ENCODE measurements around the gene FGGY.
A peak's percentile ranks its signal among the peaks of the same experiment; 100 is the strongest.

Gene FGGY

GRCh38 chr1:59752556-59753414, 455.9 kb downstream of the FGGY start:
- no peaks in the 10 kb centered on the region for H3K27me3 Mint-ChIP-seq
- no peaks in the 10 kb centered on the region for H3K9me3 Mint-ChIP-seq (ENCODE audit: low read depth)
- no peak overlapping the region for H3K4me3 Mint-ChIP-seq
- no peak overlapping the region for H3K27ac Mint-ChIP-seq
- H3K36me3 Mint-ChIP-seq, result no peaks in the 10 kb centered on the region
- no peaks in the 10 kb centered on the region for H3K4me1 Mint-ChIP-seq (ENCODE audit: low read depth)

GRCh38 chr1:59755069-59755685, 458.3 kb downstream of the FGGY start:
- no peak overlapping the region for H3K4me3 Mint-ChIP-seq
- no peak overlapping the region for H3K27ac Mint-ChIP-seq
- no peaks in the 10 kb centered on the region for H3K9me3 Mint-ChIP-seq (ENCODE audit: low read depth)
- H3K27me3 Mint-ChIP-seq, result no peaks in the 10 kb centered on the region
- H3K4me1 Mint-ChIP-seq (ENCODE audit: low read depth), result peaks cover 2% of the 10 kb centered on the region
- H3K36me3 Mint-ChIP-seq, result no peaks in the 10 kb centered on the region

- Mint-ChIP-seq H3K4me3 (no peak overlapping the region), H3K9me3 (ENCODE audit: low read depth) (no peaks in the 10 kb centered on the region), H3K36me3 (no peaks in the 10 kb centered on the region), H3K27me3 (no peaks in the 10 kb centered on the region), H3K4me1 (ENCODE audit: low read depth) (peaks cover 2% of the 10 kb centered on the region), H3K27ac (no peak overlapping the region)
These were observed 460.4 kb downstream of the FGGY start for GRCh38 chr1:59757197-59757747.

GRCh38 chr1:59759156-59759925, 462.4 kb downstream of the FGGY start:
- no peak overlapping the region for H3K27ac Mint-ChIP-seq
- H3K27me3 Mint-ChIP-seq, result no peaks in the 10 kb centered on the region
- H3K36me3 Mint-ChIP-seq, result no peaks in the 10 kb centered on the region

GRCh38 chr1:59761443-59761842, 464.5 kb downstream of the FGGY start:
- peaks cover 2% of the 10 kb centered on the region for H3K4me1 Mint-ChIP-seq (ENCODE audit: low read depth)
- no peaks in the 10 kb centered on the region for H3K9me3 Mint-ChIP-seq (ENCODE audit: low read depth)
- H3K27me3 Mint-ChIP-seq, result no peaks in the 10 kb centered on the region
- H3K36me3 Mint-ChIP-seq, result no peaks in the 10 kb centered on the region
- no peak overlapping the region for H3K4me3 Mint-ChIP-seq
- no peak overlapping the region for H3K27ac Mint-ChIP-seq

More at GRCh38 chr1:59759156-59759925, 462.4 kb downstream of the FGGY start:
- peaks cover 2% of the 10 kb centered on the region for H3K4me1 Mint-ChIP-seq (ENCODE audit: low read depth)
- peak overlapping the region; percentile 40 for H3K4me3 Mint-ChIP-seq
- H3K9me3 Mint-ChIP-seq (ENCODE audit: low read depth), result no peaks in the 10 kb centered on the region

- Mint-ChIP-seq H3K27ac (no peak overlapping the region), H3K4me1 (ENCODE audit: low read depth) (peaks cover 2% of the 10 kb centered on the region), H3K9me3 (ENCODE audit: low read depth) (no peaks in the 10 kb centered on the region), H3K27me3 (no peaks in the 10 kb centered on the region), H3K4me3 (no peak overlapping the region), H3K36me3 (no peaks in the 10 kb centered on the region)
These were observed 466.5 kb downstream of the FGGY start for GRCh38 chr1:59763418-59763817.

- Mint-ChIP-seq H3K9me3 (ENCODE audit: low read depth) (no peaks in the 10 kb centered on the region), H3K36me3 (no peaks in the 10 kb centered on the region), H3K4me3 (no peak overlapping the region), H3K27ac (no peak overlapping the region), H3K27me3 (no peaks in the 10 kb centered on the region), H3K4me1 (ENCODE audit: low read depth) (no peaks in the 10 kb centered on the region)
These were observed 468.3 kb downstream of the FGGY start for GRCh38 chr1:59765011-59765730.

GRCh38 chr1:59766227-59766855, 469.4 kb downstream of the FGGY start:
- no peaks in the 10 kb centered on the region for H3K36me3 Mint-ChIP-seq
- no peaks in the 10 kb centered on the region for H3K27me3 Mint-ChIP-seq

GRCh38 chr1:59767119-59767518, 470.2 kb downstream of the FGGY start:
- Mint-ChIP-seq H3K4me1 (ENCODE audit: low read depth) (no peaks in the 10 kb centered on the region), H3K36me3 (no peaks in the 10 kb centered on the region), H3K27me3 (no peaks in the 10 kb centered on the region), H3K9me3 (ENCODE audit: low read depth) (no peaks in the 10 kb centered on the region), H3K27ac (no peak overlapping the region), H3K4me3 (no peak overlapping the region)

More at GRCh38 chr1:59766227-59766855, 469.4 kb downstream of the FGGY start:
- Mint-ChIP-seq H3K4me3 (no peak overlapping the region), H3K27ac (no peak overlapping the region), H3K9me3 (ENCODE audit: low read depth) (no peaks in the 10 kb centered on the region), H3K4me1 (ENCODE audit: low read depth) (no peaks in the 10 kb centered on the region)

- H3K4me3 Mint-ChIP-seq, result no peak overlapping the region
These were observed 472.2 kb downstream of the FGGY start for GRCh38 chr1:59768792-59769735.

GRCh38 chr1:59769736-59770095, 472.8 kb downstream of the FGGY start:
- Mint-ChIP-seq H3K36me3 (no peaks in the 10 kb centered on the region), H3K27ac (no peak overlapping the region), H3K4me3 (no peak overlapping the region), H3K27me3 (no peaks in the 10 kb centered on the region), H3K9me3 (ENCODE audit: low read depth) (no peaks in the 10 kb centered on the region), H3K4me1 (ENCODE audit: low read depth) (no peaks in the 10 kb centered on the region)

More at GRCh38 chr1:59768792-59769735, 472.2 kb downstream of the FGGY start:
- H3K9me3 Mint-ChIP-seq (ENCODE audit: low read depth), result no peaks in the 10 kb centered on the region
- no peaks in the 10 kb centered on the region for H3K4me1 Mint-ChIP-seq (ENCODE audit: low read depth)
- no peak overlapping the region for H3K27ac Mint-ChIP-seq
- no peaks in the 10 kb centered on the region for H3K27me3 Mint-ChIP-seq
- H3K36me3 Mint-ChIP-seq, result no peaks in the 10 kb centered on the region

- Mint-ChIP-seq H3K9me3 (ENCODE audit: low read depth) (no peaks in the 10 kb centered on the region), H3K27me3 (no peaks in the 10 kb centered on the region), H3K4me3 (no peak overlapping the region), H3K36me3 (no peaks in the 10 kb centered on the region), H3K4me1 (ENCODE audit: low read depth) (no peaks in the 10 kb centered on the region), H3K27ac (no peak overlapping the region)
These were observed 474.5 kb downstream of the FGGY start for GRCh38 chr1:59771361-59771760.

- H3K27ac Mint-ChIP-seq, result no peak overlapping the region
- no peaks in the 10 kb centered on the region for H3K9me3 Mint-ChIP-seq (ENCODE audit: low read depth)
These were observed 478.6 kb downstream of the FGGY start for GRCh38 chr1:59775480-59775879.

More at GRCh38 chr1:59775480-59775879, 478.6 kb downstream of the FGGY start:
- Mint-ChIP-seq H3K27me3 (peaks cover 2% of the 10 kb centered on the region), H3K36me3 (no peaks in the 10 kb centered on the region), H3K4me1 (ENCODE audit: low read depth) (no peaks in the 10 kb centered on the region), H3K4me3 (no peak overlapping the region)

All from activated naive CD8-positive, alpha-beta T cell (primary cell).